NCI-H2227 treated with DMSO at 0.1 percent for 48 hours (cell line): ENCODE results near the gene HDAC7.

ENCODE experiments used
- DNase-seq: peaks from one replicate; lab custom pipeline; 2025; lab: John Stamatoyannopoulos, UW

The HDAC7 gene

DNA sequence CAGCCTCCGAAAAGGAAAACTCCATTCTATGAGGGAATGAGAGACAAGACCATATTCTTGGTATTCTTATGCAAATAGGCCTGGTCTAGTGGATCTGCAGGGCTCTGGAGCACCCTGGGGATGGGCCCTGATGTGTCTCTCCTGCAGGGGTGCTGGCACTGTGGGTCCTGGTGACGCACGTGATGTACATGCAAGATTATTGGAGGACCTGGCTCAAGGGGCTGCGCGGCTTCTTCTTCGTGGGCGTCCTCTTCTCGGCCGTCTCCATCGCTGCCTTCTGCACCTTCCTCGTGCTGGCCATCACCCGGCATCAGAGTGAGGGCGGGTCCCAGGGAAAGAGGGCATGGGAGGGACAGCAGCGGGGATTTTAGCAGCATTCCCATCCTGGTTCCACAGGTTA is 40.8 kb downstream of the HDAC7 start:
- DNase-seq: no peak

DNA sequence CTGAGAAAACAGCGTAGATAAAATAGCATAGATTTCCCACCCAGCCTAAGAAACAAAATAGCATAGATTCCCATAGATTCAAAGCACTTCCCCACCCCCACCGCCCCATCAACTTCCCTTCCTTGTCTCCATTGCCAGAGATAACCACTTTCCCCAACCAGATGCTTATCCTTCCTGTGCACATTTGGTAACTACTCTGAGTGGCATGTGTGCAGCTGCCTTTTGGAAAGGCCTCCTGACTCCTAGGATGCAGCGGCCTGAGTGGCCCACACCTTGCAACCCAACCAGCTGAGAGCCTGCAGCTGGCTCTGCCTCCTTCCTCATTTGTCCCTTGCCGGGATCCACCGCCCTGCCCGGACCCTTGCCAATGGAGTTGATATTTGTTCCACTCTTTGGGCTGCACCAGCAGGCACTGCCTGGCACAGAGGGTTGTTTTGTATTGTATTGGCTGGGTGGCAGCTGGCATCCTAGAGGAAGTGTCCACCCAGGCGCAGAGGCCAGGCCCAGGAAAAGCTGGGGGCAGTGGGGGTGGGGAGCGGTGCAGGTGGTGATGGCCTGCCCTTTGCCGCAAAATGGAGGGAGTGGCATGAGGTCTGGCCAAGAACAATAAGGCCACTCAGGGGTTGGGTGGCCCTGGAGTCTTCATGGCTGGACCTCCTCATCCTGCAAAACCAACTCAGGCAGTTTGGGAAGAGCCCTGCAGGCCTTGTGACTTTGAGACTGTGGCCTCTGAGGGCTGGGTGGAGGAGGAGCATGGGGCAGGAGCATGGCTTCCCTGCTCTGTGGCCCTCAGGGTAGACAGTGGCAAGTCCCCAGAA is 41.8 kb downstream of the HDAC7 start:
- no peak for DNase-seq

DNA sequence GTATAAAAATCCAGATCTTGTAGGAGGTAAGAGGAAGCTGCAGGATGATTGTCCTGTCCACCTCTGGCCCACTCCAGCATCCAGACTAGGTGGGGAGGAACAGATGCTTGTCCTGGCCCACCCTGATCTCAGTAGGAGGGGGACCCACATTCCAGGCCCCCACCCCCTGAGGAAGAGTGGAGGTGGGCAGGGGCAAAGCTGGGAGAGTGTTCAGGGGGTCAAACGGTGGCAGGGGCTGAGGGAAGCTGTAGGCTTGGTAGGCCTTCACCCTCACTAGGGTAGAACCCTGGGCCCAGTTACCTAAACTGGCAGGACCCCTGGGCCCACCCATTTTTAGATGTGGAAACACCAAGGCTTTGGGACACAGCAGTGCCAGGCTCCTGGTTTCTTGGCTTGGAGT is 42.6 kb downstream of the HDAC7 start:
- DNase-seq: no peak

DNA sequence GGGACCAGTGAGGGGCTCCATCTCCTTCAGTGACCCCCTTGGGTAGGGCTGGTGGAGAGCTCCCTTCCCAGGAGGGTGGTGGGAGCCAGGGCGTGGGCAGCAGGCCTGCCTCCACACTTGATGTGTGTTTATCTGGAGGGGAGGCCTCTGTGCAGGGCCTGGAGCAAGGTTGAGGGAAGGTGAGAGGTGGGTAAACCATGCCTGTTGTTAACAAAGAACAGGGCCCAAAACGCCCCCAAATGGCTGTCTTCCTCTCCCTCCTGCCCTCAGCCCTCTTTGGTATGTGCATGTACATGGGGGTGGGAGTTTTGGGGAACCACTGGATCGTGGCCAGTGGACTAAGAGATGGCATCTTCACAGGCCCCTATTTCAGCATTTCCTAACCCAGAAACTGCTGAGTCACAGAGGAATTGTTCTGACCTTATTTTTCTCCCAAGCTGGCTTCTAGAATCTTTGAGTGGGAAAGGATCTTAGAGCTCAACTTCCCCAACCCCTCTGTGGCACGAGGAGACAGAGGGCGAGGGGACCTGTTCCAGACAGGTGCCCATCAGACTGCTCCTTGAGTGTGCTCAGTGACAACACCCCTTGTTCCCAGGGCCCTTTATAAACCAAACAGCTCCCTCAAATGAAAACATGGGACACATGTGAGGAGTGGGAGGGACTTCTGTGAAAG is 43.1 kb downstream of the HDAC7 start:
- no peak for DNase-seq

DNA sequence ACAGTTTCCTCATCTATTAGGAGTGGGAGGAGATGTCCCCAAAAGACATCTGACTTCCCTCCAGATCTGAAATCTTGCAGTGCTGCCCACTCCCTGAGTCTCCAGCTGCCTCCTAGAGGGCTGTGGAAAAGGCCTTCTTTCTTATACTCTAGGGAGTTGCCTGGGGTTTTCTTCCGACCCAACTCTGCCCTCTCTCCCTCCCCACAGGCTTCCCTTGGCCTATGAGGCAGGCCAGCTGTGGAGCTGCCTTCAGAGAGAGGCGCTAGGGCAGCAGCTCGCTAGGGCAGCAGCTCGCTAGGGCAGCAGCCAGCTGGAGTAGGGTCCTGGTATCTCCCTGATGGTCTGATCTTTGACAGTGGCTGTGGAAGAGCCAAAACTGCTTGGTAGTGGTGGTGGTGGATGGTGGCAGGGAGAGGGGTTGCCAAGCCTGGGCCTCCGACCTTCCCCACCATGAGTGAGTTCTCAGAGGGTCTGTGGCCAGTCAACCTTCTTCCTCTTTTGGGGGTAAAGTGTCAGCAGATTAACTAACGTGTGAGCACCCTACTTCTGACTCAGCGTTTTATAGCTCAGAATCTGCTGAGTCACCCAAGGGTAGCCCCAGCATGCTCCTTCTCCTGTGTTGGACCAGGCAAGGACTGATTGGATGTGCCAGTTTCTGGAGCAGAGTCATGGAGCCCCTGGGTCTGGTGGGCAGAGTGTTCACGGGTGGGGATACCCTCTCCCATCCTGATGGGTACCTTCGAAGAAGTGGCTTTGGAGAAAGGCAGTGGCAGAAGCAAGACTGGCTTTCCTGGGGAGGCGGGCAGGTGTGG is 44.4 kb downstream of the HDAC7 start:
- DNase-seq: no peak

DNA sequence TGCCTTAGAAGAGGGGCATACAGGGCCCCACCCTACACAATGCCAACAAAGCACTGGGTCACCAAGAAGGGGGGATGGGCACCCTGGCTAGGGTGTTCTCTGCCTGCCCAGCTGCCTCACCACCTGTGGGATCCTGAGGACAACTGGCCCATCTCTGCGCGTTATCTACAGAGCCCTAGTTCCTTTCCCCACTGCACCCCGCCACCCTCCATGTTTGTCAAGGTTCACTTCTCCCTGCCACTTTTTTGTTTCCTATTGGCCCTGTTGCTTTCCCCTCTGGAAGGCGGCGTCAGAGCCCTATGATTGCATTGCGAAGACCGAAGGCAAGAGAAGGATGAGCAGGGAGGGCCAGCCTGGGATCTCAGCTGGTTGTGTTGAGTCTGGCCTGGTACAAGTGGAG is 45.0 kb downstream of the HDAC7 start:
- no peak for DNase-seq

DNA sequence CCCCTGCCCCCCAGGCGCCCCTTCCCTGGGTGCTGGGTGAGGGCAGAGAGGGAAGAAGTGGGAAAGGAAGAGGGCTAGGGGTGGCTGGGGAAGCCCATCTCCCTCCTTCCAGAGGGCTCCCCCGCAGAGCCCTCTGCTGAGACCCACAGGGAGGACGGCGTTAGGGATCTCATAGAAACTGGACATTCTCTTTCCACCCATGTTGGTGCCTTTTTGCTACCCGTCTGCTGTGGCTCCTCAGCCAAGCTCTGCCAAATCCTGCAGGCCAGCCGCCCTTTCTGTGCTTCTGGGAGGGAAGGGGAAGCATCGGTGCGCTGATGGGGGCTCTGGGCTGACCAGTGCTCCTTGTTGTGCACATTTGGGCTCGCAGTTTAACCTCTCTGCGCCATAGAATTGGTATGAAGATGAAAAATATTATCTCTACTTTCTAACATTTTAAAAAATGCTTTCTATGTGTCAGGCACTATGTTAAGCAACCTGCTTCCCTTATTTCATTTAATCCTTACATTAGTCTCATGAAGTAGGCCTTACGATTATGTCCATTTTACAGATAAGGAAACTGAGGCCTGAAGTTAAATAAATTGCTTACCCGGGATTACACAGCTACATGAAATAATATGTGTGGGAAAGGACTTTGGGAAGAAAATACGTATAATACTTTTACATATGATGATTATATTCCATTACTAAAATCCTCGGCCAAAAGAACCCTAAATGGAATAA is 45.7 kb downstream of the HDAC7 start:
- no peak for DNase-seq

DNA sequence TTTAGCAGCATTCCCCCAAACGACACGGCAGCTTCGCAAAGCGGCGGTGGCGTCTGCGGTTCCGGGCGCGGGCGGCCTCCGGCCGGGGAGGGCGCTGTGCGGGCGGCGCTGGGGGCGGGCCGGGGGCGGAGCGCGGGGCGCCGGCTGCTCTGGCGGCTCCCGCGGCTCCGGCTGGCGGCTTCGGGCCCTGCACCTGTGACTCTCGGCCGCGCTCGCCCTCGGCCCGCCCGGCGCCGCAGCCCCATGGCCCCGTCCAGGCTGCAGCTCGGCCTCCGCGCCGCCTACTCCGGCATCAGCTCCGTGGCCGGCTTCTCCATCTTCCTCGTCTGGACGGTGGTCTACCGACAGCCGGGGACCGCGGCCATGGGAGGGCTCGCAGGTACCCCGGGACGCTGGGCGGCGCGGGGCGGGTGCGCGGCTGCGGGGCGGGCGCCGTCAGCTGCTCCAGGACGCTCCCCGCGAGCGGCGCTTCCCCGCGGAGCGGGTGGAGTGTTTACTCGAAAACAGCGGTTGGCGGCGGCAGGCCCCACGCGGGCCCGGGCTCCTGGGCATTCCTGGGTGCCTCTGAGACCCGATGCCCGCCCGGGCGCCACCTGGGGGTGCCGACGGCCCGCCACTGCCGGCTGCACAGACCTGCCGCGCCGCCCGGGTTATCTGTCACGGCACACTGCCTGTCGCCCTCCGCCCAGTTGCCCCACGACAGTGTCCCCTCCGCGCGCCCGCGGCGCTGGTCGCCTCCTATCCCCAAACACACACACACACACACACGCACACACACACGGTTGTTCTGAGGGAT is 46.4 kb downstream of the HDAC7 start, which contains the start of gene SLC48A1:
SLC48A1 (plus strand) TSS at position 177 of the 796 bp plus-strand sequence; CDS start at position 244, 67 bp downstream.
- DNase-seq: peak; percentile 47

DNA sequence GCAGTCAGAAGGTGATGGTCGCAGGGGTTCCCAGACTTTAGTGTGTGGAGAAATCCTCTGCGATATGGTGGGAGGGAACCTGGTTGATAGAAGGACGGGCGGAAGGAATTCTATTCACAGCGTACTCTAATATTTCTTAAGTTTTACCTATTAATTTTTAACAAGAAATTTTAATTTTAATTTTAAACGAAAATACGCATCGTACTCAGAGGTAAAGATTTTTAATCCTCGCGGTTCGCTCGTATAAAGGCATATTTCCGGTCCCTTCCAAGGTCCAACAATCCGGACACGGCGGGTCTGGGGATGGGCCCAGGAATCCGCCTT is 47.0 kb downstream of the HDAC7 start:
- DNase-seq: no peak

DNA sequence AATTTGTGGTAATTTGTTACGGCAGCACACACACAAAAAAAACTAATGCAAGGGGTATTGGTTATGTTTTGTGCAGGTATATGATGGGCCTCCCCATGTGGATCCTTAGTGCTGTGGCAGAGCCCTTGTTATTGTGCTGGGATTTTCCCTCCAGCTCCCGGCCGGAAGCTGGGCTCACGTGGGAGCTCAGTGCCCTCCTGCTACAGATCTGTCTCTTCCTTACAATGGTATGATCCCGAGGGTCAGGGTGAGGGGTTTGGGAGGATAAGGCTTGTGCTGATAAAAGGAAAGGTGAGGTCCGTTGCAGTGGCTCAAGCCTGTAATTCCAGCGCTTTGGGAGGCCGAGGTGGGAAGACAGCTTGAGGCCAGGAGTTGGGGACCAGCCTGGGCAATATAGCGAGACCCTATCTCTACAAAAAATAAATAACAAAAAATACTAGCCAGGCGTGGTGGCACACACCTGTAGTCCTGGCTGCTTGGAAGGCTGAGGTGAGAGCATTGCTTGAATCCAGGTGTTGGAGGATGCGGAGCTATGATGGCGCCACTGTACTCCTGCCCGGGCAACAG is 47.5 kb downstream of the HDAC7 start:
- DNase-seq: no peak

DNA sequence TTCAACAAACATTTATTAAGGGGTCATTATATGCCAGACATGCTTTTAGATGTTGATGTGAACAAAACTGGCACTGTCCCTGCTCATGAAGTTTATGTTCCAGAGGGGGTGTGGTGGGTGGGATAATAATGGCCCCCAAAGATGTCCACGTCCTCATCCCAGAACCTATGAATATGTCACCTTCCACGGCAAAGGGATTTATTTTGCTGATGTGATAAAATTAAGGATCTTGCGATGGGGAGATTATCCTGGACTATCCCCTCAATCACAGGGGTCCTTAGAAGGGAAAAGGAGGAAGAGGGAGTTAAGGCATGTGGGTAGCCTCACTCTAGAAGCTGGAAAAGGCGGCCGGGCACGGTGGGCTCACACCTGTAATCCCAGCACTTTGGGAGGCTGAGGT is 48.4 kb downstream of the HDAC7 start:
- no peak for DNase-seq

DNA sequence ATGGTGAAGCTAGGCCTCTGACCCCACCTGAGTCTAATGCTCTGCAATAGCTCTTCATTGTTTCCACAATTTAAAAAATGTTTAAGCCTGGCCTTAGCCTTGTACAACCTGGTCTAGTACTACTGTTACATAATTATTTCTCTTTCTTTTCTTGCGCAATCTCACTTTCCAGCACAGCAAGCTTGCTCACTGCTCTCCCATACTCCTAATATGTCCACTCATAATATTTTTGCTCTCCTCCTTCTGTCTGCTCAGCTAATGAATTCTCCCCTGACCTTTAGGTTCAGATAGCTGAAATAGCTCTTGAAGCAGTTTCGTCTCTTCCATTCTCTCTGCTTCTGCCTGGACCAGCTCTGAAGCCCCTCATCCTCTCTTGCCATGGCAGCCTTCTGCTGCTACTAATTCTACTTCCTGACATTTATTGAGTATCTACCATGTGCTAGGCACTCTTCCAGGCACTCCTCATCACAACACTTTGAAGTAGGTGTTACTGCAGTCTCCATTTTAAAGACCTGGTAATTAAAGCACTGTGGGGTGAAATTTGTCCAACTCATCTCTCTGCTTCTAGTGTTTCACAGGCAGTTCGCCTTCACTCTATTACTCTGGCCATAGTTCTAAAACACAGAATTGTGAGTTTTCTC is 49.5 kb downstream of the HDAC7 start:
- DNase-seq: no peak

DNA sequence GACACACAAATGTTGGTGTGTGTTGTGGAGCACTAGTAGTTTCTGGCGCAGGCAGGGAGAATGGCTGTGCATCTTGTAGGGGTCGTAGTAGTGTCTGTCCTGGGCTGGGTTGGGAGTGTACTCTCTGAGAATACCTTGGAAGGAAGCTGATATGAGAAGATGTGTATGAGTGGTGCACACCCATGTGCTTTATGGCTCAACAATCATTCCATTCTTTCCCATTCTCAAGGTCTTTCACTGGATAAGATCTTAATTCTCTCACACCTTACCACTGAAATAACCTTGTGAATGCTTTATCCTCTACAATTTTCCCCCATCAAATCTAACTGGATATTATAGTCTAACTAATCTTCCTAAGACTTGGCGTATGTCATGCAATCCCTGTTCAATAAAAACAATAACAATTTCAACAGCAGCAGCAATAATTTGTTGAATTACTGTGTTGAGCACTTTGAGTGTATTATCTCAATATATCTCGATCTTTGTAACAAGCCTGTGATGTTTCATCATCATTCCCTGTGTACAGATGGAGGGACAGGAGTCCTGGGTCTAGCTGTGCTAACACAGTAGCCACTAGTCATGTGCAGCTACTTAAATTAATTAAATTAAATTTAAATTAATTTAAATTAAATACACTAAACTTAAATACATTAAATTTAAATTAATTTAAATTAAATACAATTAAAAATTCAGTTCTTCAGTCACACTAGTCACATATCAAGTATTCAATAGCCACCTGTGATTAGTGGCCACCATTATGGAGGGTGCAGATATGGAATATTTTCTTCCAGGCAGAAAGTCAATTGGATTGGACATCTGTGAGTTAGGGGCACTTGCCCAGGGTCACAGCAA is 50.2 kb downstream of the HDAC7 start:
- no peak for DNase-seq

DNA sequence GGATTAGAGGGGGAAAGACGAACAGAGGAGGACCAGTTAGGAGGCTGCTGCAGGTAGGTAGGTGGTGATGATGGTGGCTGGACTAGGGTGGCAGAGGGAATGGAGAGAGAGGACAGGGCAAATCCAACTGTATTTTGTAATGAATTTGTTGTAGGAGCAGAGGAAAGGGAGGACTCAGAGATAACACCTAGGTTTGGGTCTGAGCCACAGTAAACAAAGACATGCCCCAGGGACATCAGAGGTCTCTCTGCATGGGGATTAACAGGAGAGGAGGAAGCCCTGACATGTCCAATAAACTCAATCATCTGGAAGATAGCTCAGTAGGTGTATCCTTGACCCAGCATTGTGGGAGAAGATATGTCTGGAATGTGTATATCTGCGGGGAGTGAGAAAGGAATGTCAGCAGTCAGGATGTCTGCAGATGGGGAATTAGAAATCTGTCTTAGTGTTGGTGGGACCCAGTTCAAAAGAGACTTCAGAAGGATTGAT is 51.3 kb downstream of the HDAC7 start:
- no peak for DNase-seq

DNA sequence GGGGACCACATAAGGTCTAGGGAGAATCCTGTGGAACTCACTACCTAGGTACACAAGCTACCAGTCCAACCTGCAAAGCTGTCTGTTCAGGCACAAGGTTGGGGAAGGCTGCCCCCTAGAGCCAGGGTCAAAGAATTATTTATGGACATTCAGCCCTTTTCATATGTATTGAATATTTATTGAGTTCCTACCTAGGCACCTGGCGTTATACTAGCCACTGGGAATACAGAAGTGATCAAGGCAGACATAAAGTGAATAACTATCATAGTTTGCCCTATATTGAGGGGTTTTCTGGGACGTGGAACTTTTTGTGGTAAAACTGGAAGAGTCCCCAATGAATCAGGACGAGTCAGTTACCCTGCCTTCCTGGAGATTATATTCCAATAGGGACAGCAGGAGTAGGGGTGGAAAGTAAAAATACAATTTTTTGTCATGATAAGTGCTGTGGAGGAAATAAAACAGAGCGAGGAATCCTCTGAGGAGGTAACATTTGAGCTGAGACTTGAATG is 52.4 kb downstream of the HDAC7 start:
- DNase-seq: no peak

DNA sequence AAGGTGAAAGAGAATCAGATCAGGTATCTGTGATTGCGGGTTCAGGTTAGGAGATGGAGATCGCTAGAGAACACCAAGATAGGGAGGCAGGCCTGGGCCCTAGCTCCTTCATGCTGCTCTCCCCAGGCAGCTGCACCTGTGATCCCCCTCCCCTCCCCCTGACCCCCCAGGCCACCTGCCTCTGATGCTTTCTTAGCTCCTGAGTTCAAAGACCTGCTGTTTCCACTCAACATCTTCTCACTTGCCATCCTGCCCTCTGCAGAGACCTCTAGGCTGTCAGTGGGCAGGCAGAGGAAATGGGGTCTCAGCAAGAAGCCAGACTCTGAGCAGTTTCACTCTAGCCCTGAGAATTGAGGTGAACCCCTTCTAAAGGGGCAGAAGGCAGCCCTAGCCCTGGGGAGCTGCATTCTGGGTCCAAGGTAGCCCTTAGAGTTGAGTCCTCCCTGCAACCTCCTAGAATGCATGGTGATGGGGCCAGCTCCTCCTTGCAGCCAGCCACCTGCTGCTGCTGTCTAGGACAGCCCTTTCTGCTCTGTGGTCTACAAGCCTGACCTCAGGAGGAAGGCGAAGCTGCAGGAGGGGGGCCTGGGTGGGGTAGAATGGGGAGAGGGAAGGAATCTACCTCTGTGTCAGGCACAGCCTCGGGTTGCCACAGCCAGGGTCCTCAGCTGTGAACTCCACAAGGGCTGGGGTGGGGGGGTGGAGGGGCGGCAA is 53.0 kb downstream of the HDAC7 start:
- DNase-seq: no peak

DNA sequence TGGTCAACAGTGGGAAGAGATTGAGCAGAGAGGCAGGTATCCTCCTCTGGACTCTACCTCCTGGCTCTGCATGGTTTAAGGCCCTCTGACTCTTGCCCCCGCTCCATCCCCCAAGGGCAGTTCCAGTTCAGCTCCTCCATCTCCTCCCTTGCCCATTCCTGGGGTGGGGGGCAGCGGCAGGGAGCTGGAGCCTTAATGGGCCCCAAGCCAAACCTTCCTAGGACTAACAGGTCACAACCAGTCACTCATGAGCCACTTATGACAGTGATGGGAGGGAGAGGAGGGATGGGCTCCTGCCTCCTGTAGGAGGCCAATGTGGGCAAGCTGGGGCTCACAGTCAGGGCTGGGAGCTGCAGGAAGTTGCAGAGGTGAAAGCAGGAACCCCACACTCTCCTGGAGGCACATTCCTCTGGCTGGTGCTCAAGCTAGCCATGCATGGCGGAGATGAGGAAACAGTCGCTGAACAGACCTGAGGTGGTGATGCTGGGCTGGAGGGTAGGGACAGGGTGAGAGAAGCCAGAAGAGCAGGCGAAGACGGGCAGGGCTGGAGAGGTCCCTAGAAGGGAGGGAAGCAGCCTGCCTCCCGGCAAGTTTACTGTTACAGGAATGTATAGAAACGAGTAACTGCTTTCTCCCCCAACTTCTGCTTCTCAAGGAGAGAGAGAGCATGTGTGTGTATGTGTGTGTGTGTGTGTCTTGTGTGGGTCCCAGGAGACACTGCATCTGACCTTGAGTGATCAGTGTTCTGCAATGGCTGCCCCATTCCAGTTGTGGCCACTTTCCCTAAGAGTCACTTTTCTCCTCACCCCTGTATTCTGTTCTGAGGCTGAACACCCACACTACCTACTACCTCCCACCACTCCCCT is 56.0 kb downstream of the HDAC7 start:
- no peak for DNase-seq
